Inflammatory macrophage treated with lipopolysaccharide for 4 hours (primary cell): ENCODE results near the gene ADAMTS3.

ENCODE experiments used
- DNase-seq: peaks from one replicate; pipeline ENCODE4 v3.0.0-alpha.2; 2020

ADAMTS3 gene

GRCh38 chr4:72326692-72327632 lies 242.1 kb downstream of the ADAMTS3 start:
- DNase-seq: peak; percentile 31

DNA sequence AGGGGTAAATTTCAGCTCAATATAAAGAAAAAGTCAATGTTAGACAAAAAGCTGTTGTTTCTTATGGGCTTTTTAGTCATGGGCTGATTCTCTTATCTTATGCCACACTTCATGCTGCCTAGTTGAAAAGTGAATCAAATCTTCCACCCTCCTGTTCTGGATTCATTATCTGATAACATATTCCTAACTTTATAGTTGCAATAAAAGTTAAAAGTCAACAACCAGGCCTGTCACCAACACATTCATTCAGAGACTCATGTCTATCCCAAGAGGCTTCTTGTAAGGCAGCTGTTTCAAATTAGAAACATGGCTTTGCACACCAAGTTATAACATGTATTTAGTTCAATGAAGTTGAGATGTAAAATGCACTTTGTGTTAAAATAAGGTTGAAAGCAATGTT lies 243.8 kb downstream of the ADAMTS3 start:
- DNase-seq: no peak

DNA sequence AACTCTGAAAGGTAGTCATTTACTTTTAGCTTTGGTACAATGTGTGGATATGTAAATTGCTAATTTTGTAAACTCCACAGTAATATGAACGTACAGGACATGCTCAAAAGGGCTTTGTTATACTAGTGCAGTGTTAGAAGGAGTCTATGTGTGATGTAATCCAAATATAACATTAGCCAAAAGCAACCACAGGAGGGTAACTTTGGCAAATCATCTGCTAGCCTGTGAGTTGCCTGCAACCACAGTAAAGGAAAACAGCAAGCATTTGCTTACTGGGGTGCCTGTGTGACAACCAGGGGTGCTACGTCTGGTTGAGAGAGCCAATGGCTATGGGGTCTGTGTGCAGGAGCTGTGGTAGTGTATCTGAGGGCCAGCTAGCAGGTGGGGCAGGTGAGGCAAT lies 245.8 kb downstream of the ADAMTS3 start:
- no peak for DNase-seq

- no peak for DNase-seq
Measured at GRCh38 chr4:72320223-72320948, 248.6 kb downstream of the ADAMTS3 start.

DNA sequence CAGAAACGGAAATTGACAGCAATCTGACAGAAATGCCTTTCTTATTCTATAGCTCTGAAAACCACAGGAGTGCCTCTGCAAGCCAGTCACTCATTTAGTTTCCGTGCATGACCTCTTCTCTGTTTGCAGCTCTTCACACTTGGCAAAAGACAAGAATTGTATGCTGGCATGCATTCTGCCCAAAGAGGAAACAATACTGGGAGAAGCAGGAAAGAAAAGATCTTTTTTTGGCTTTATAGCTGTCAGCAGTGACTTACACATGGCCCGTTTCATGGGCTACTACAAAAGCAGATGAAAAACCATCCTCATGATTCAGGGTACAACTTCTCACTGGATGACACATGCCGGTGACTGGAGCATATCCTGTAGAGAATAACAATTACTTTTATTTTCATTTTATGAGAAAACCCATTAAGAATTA lies 249.4 kb downstream of the ADAMTS3 start:
- no peak for DNase-seq

- no peak for DNase-seq
Measured at GRCh38 chr4:72318421-72319170, 250.4 kb downstream of the ADAMTS3 start.

DNA sequence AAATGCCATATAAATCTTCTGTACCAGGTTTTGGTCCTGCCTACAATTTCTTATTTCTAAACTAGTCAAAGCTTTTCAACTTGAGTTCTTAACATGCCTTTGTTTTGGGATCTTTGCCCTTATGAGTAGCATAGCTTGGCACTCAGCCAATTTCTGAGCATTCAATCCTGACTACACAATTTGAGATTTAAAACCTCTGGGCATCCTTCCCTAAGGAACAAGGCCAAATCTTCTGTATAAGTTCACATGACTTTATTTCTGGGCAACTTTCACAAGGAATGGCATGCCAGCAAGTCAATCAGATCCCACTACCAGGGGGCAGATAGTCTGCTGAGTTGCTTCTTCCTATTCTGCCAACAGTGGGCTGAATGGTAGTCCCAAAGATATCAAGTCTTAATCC lies 254.2 kb downstream of the ADAMTS3 start:
- no peak for DNase-seq

- DNase-seq: no peak
Measured at GRCh38 chr4:72313121-72313520, 255.9 kb downstream of the ADAMTS3 start.

DNA sequence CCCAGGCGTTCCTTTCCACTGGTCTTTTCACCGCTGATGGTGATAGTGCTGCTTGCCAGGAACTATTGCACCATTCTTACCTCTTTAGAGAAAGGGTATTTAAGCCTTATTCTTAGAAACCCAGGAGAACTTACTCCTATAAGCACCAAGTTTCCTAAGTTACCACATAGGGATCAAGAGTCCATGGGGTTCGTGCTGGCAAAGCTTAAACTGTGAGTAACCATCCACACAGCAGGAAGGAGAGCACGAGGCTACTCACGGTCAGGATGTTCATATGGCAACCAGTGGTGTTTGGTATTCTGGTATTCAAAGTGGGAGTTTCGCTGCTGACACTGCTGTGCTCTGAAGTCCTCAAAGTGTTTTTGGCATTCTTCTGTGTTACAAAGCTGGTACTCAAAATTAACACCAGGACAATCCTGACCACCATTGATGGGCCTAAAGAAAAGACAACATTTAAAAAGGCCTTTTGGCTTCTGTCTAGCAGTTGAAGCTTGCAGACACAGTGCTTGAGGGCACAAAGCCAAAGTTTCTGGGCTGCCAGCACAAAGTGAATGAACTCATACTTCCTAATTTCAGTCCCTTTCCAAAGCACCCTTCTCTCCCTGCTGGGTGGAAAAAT lies 256.9 kb downstream of the ADAMTS3 start:
- no peak for DNase-seq

GRCh38 chr4:72311291-72311690 lies 257.7 kb downstream of the ADAMTS3 start:
- DNase-seq: no peak

GRCh38 chr4:72305620-72306019 lies 263.4 kb downstream of the ADAMTS3 start:
- no peak for DNase-seq

GRCh38 chr4:72305080-72305479 lies 263.9 kb downstream of the ADAMTS3 start:
- DNase-seq: no peak

GRCh38 chr4:72302981-72303704 lies 265.9 kb downstream of the ADAMTS3 start:
- DNase-seq: peak; percentile 16

DNA sequence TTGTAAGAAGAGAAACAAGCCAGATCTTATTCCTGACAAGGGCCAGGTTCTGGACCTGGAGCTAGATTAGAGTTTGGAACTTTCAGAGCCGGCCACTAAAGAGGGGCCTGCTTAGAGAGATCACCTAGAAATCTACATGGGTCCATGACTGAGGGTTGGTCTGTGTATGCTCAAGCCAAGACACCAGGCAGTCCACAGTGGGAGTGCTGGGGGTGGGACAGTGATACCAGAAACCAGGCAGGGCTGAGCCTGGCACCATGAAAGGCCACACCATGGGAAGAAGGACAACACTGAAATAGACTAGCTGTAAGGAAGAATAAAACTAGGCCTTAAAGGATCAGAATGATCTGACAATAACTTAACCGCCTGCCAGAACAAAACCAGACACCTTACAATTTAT lies 267.3 kb downstream of the ADAMTS3 start:
- no peak for DNase-seq

DNA sequence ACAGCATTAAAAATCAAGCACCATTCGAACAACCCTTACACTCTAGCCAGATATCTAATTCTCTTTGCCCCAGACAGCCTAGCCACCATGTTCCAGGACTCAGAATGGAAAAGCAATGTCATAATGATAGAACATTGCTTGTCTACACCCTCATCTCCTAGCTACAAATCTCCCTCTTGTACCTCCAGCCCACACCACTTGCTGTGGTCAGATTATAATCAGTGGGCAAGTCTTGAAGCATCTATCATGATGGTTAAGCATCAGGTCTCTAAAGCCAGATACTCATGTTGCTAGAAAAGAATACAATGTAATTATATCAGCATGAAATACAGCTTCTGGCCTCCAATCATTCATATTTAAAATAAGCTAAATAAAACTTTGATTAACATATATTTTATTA lies 268.9 kb downstream of the ADAMTS3 start:
- no peak for DNase-seq

- DNase-seq: peak; percentile 33
Measured at GRCh38 chr4:72295966-72296557, 273.0 kb downstream of the ADAMTS3 start.

- DNase-seq: no peak
Measured at GRCh38 chr4:72290737-72291136, 278.3 kb downstream of the ADAMTS3 start.

DNA sequence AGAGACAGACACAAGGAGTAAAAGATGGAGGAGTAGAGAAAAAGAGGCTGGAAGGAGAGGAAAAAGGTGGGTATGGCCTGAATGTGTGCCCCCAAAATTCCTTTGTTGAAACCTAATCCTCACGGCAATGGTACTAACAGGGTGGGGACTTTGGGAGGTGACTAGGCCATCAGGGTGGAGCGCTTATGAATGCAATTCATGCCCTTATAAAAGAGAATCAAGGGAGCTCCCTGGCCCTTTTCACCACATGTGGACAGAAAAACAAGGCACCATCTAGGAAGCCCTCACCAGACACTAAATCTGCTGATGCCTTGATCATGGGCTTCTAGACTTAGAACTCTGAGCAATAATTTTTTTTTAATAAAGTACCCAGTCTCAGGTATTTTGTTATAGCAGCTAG lies 282.1 kb downstream of the ADAMTS3 start:
- no peak for DNase-seq

DNA sequence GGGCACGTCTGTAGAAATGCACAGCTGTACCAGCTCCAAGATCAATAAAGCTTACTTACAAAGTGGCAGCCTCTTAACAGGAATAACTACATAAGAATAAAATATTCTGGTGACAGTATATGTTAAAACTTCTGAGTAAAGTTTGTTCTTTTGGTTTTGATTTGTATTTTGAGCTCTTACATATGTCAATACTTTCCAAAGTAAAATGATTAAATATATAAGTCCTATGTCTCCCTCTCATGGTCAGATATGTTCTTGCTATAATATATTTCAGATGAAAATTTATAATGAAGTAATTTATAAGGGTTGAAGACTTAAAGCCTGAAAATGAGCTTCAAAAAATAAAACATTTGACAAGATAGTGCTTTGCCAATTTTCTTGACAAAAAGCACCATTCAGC lies 282.8 kb downstream of the ADAMTS3 start:
- no peak for DNase-seq

DNA sequence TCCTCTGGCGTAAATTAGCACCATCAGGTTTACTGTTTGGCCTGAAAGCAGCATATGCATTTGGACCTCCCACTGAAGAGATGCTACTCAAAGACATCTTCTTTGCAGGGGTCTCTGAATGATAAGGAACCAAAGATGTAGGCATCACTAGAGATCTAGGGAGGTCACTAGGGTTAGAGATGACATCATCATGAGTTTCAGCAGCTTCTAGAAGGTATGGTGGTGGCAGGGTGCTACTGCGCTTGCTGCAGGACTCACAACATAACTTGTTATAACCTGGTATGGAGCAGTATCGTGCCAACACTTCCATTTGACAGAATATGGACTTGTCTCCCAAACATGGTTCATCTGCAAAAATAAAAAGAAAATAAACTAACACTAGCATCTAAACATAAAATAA lies 285.7 kb downstream of the ADAMTS3 start:
- DNase-seq: no peak

DNA sequence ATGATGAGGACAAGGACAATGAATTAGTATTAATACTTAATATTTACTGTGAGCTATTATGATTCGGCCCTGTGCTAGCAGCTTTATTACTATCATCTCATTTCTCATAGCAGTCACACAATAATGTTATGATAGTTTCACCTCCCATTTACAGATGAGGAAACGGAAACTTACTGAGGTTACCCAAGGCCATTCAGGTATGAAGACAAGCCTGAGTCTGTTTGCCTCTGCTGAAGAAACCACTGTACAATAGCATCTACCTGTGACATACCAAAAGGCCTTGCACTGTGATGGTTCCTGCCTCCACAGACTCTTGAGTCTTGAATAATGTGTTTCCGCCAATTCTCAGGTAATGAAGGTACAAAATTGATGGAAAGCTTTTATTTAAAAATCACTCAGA lies 288.8 kb downstream of the ADAMTS3 start:
- no peak for DNase-seq

DNA sequence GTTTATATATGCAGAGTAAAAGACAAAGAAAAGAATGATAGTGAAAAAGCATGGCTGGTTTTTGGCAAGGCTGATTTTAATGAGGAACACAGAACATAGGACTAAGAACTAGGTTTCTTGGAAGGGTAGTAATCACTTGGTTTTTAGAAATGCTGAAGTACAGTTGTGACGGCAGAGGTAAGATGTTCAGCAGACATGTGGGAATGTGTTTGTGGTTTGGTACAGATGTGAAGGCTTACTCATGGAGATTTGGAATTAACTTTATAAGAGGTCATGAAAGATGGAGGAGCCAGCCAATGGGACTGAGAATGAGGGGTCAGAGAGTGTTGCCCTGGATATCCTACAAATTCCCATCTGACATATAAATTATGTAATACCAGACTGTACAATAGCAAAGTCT lies 293.6 kb downstream of the ADAMTS3 start:
- DNase-seq: no peak
